HS-27A (cell line): ENCODE data around the gene STXBP5.

ENCODE experiments used
- DNase-seq: peaks from one replicate; pipeline ENCODE4 v3.0.0-alpha.2; 2012; ENCODE audit warnings: low read depth, missing footprints

STXBP5 gene

DNA sequence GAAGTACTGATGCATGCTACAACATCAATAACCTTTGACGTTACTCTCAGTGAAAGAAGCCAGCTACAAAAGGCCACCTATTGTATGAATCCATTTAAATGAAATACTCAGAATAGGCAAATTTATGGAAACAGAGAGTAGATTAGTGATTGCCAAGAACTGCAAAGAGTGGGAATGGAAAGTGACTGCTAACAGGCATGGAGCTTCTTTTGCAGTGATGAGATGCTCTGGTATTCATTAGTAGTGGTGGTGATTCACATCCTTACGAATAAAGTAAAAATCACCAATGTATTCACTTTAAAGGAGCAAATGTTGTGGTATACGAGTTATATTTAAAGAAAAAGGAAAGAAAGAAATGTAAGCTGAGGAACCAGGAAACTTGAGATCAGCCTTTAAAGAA is 177.5 kb downstream of the STXBP5 start:
- no peak for DNase-seq

DNA sequence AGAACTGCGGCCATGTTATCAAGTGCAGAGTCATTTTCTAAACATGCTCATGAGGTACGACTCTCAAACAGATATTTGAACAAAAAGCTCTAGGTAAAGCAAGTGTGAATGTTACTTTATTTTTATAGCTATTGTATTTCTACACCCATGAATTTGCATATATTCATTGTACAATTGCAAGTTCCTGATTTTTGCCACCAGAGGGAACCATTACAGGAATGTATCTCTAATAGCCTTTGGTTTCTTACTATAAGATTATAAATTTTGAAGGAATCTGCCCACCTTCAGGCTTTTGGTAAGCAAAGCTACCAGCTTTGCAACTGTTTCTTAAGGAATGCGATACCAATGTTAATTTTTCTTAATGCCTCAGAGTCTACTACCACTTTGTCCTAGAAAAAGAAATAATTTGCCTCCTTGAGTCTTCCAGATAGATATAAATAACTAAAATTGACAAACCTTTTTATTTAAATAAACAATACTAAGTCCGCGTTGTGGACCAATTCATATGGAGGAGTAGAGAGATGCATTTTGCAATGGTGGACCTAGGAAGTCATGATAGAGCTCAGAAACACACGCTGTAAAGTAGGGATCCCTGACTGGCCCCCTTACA is 178.8 kb downstream of the STXBP5 start:
- DNase-seq = no peak

DNA sequence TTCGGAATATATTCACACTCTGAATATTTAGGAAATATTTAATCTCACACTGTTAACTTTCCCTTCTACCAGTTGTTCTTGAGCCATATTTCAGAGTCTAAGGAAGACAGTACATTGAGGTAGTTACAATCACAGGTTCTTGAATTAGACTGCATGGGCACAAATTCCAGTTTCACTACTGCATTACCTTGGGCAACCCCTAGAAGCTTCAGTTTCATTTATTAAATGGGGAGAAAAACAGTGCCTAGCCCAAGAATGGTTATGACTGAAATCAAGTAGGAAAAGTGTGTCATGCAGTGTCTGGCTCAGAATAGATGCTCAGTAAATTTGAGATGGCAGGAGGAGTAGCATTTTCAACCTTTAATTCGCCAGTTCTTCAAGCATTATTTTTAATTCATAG is 179.8 kb downstream of the STXBP5 start:
- DNase-seq = no peak

DNA sequence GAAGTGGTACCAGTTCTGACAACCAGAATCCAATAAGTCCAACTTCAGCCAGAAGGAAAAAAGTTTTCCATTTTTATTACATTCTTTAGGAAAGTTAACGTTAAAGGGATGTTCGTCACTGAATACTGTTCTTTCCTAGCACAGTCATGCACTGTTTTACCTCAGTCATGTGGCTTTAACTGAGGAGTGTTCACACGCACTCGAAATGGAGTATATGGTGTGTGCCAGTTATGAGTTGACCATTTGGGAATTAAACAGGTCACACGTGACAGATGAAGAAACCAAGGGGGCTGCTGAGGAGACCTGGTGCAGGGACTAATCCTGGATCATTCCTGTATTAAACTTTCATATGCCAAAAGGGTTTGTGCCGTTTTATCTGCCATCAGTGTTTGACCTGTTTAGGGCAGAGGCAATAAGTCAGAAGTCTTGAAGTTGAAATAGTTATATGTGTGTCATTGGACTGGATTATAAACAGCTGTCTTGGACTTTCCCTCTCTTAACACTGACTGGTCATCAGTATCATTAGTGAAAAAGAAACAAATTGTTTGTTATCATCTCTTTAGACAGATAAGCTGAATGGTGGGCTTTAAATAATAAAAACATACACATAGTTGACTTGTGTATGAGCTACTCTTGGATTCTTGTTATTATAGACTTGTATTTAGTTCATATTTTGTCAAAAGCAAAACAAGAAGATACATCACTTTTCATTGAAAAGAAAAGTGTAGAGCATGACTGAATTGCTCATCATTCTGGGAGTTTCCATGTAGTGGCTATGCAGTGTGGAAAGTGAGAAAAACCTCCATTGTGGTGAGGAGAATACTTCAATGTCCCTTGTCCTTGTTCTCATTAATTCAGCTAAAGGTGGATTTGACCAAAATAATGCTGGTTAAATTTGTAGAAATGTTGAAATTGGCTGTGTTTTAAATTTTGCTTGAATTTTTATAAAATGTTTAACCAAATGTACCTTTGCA is 180.8 kb downstream of the STXBP5 start:
- DNase-seq = no peak

DNA sequence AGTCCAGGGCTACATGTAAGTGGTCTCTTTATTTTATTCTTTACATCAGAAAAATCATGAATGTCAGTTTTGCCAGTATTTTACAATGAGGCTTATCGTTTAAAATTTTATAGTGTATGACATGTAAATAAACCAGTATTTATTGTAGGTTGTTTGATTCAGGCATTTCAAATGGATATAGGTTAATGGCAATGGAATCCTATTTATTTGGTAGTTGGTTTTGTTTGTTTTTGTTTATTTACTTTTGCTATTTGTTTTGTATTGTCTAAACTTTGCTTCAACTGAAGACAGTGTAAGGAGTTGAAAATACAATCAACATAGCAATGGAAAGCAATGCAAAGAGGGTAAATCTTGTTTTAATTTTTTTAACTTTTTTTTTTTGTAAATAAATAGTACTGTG is 185.2 kb downstream of the STXBP5 start:
- DNase-seq = no peak

DNA sequence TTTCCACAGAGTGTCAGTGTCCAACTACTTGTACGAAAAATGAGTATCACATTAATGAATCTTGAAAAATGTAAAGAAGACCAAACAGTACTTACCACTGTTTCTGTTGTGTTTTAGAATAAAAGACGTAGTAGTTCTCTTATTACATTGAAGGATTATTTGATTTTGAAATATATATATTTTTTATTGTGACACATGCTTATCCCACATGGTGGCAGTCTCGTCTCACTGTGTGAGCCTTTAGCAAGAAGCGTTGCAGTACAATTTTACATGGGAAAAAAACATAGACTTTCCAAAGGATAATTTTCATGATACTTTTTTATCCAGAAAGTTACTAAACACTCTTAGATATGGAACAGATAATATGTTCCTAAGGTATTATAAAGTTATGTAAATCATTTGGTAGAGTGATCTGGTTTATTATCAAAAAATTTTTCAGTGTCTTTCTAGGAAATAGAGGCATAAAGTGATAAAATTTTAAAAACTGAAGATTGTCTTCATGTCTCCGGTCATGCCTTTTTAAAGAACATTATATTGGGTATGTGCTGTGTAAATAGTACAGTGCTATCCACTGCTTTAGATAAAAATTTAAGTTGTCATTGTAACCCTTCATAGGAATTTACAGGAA is 186.8 kb downstream of the STXBP5 start:
- DNase-seq = no peak

DNA sequence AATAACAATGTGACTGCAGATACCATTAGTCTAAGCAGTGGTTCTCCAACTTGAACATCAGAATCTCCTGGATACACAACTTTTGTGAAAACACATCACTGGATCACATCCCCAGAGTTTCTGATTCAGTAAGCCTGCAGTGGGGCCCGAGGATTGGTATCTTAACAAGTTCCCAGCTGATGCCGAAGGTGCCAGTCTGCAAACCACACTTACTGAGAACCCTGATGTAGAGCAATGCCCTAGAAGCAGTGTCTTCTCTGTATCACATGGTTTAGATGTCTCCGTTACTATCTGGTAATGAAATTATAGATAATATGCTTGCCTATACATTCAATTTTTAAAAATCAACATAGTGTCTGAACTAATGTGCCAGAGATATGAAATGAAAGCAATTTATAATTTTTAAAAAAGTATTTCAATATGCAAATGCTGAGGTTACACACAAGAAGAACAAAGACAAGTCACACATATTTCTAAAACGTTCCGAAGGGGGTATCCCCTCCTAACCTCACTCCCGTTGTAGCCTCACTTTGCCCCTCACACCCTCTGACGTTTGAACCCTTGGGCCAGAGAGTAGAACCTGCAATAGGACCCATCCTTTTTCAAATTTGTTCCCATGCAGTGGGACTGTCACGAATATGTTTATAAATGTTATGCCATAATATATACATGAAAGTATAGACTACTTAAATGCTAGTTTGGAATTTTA is 188.9 kb downstream of the STXBP5 start:
- no peak for DNase-seq

DNA sequence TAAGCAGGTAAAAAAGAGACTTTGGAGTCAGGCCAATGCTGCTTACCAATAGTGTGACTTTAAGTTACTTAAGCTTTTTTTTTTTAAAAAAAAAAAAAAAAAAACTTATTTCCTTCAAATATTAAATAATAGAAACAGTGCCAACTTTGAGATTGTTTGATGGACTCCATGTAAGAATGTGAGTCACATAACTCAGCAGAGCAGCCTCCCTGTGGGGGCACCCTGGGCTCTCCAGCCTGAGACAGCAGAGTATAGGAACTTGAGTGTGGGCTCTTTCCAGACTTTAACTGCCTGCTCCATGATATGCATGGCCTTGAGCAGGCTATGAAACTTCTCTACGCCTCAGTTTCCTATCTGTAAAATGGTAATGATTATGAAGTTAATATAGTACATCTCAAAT is 190.9 kb downstream of the STXBP5 start:
- no peak for DNase-seq

DNA sequence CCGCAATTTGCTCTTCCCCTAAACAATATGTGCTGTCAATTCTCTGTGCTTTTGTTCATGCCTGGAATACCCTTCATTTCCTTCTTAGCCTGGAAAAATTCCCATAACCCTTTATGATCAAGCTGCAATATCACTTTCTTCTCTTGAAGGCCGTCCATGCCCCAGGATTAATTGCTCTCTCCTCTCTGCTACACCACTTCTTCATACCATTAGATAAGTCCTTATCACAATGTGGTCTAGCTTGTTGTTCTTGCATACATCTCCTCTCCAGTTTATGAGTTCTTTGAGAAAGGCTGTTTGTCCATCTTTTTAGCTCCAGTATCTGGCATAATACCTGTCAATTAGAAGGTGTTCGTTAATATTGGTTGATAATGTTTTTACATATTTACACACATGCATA is 193.1 kb downstream of the STXBP5 start:
- no peak for DNase-seq

DNA sequence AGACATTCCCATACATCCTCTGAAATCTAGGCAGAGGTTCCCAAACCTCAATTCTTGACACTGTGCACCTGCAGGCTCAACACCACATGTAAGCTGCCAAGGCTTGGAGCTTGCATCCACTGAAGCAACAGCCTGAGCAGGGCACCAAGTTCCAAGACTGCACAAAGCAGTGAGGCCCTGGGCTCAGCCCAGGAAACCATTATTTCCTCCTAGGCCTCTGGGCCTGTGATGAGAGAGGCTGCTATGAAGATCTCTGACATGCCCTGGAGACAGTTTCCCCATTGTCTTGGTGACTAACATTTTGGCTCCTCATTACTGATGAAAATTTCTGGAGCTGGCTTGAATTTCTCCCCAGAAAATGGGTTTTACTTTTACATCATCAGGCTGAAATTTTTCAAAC is 196.8 kb downstream of the STXBP5 start:
- DNase-seq = no peak

DNA sequence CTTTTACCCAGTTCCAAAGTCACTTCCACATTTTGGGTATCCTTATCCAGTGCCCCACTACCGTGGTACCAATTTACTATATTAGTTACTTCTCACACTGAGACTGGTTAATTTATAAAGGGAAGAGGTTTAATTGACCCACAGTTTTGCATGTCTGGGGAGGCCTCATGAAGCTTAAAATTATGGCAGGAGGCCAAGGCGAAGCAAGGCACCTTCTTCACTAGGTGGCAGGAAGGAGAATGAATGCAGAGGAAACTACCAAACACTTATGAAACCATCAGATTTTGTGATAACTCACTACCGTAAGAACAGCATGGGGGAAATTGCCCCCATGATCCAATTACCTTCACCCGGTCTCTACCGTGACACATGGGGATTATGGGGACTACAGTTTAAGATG is 197.6 kb downstream of the STXBP5 start:
- DNase-seq = no peak

DNA sequence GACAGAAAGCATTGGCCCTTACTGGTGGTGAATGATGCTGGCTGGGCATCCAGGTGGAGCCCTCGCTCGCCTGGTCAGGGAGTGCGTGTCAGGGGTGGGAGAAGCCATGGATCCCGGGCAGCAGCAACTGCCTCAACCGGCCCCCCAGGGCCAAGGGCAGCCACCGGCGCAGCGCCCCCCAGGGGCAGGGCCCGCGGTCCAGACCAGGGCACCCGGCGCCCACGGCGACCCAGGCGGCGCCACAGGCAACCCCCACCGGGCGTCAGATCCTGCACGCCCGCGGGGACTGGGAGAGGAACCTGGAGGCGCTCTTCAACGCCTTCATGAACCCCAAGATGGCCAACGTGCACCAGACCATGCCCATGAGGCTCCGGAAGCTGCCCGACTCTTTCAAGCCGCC is 202.6 kb downstream of the STXBP5 start:
- DNase-seq = no peak

DNA sequence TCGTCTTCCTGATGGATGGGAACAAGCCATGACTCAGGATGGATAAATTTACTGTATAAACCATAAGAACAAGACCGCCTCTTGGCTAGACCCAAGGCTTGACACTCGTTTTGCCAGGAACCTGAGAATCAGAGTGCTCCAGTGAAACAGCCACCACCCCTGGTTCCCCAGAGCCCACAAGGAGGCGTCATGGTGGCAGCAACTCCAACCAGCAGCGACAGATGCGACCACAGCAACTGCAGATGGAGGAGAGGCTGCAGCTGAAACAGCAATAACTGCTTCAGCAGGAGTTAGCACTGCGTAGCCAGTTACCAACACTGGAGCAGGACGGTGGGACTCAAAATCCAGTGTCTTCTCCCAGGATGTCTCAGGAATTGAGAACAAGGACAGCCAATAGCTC is 203.4 kb downstream of the STXBP5 start:
- DNase-seq = no peak

DNA sequence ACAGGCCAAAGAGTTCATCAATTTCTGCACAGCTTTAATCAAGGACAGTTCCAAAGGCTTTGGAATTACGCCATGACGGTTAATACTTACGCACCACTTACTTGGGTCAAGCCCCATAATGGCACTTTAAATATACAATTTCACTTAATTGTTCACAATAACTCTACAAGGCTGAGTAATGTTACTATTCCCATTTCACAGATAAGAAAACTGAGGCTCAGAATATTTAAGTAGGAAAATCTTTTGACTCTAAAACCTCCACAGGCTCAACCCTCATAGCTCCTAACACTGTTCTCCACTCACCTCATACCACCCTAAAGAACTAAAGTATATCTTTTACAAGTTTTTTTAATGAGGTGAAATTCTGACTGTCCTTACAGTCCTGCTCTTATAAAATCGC is 212.4 kb downstream of the STXBP5 start:
- no peak for DNase-seq

DNA sequence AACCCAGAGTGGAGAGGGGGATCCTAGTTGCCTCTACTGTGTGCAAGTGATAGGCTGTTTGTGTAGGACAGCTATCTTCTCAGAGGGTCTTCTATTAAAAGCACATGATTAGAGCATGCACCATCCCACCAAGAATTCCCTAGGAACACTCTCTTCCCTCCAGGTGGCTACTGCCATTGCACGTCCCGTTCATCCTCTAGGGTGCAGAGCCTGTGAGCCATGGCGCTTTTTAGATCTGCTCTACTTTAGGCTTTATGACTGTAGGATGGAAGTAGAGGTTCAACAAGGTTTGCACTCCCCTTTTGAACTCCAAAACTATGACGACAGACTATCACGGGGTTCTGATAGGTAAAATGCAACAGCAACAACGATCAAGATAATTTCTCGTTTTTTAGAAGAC is 213.7 kb downstream of the STXBP5 start:
- no peak for DNase-seq

DNA sequence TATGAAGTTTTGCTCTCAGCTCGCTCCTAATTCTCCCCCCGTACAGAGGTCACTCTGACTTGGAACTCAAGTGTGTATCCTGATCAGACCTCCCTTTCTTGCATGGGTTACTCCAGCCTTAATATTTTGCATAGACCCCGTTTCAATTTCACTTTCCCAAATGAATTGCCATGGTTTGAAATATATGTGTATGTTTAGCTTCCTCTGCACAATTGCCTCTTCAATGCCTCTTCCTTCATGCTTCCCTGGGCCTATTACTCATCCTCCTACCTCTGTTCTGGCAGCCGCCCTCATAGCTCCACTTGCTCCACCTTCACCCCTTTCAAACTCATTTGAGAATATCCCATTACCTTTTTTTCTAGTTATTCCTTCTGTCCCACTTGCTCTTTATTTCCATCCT is 214.3 kb downstream of the STXBP5 start:
- no peak for DNase-seq

DNA sequence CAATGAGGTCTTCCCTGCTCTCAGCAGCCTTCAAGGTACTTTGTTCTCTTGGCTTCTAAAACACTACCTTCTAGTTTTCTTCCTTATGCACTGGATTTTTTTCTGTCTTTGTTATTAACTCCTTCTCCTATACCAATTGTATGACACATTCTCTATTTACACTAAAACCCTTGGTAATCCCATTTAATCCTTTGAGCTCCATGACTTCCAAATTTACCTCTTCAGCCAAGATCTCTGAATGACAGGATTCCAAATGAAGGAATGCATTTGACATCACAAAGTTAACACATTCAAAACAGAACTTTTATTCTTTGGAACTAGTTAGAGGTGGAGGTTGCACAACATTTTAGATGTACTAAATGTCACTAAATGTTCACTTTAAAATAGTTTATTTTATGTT is 217.7 kb downstream of the STXBP5 start:
- no peak for DNase-seq

DNA sequence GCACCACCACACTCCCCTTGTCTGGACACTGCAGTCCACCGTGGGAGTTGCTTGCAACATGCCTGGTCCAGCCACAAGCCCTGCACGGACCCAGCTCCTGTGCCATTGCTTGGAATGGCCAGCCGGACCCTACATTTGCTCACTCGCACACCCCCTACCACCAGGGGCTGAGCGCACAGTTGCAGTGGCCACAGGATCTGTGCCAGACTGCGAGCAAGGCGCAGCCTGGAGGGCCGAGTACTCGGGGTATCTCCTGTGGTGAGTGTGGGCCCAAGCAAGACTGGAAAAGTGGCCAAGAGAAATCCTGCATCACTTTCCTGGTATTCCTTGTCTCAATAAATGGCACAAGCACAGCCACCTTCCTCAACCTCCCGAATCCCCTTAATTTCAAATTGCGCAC is 218.9 kb downstream of the STXBP5 start:
- DNase-seq = no peak

DNA sequence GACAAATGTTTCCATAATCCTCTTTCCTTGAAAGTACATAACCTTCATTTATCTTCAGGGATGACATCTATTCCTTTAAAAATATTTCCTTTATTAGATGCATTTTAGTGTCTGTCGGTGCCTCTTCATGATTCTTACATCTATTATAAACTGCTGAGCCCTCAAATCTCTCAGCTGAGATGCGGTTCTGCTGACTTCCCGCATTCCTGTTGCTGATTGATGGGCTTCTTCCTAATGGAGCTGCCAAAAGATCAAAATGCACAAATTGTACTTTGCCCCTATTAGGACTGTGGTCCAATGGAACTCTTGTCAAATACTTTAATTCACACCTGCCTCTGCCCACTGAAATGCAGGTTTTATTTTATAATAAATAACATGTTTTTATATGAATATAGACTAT is 225.6 kb downstream of the STXBP5 start:
- no peak for DNase-seq

DNA sequence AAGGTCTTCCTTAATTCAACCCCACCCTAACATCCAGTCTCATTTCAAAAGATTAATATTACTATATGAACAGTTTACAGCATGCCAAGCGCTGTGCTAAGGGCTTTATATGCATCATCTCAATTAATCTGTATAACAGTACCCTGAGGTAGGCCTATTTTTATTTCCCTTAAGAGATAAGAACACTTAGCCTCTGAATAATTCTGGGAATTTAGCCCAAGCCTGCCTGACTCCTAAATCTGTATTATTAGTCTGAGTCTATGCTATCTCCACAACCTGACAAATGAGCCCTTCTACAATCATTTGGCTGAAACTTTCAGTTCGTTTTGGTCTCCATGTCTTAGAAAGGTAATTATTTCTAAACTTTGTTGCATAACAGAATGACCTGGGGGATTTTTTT is 226.6 kb downstream of the STXBP5 start:
- no peak for DNase-seq

DNA sequence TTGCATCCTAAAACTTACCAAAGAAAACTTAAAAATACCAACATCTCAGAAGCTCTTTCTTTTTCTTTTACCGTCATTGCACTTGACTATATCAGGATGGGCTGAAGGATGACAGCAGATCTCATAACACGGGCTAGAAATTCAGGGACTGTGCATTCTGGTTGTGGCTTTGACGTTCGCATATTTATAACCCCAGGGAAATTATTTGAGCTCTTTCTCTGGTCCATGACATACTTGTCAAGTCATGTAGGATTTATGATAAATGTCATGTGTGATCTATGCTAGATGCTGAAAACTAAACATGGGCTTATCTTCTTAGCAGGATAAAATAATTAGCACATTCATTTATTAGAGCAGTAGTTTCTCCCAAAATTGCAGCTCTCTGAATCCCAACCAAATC is 229.9 kb downstream of the STXBP5 start:
- no peak for DNase-seq

DNA sequence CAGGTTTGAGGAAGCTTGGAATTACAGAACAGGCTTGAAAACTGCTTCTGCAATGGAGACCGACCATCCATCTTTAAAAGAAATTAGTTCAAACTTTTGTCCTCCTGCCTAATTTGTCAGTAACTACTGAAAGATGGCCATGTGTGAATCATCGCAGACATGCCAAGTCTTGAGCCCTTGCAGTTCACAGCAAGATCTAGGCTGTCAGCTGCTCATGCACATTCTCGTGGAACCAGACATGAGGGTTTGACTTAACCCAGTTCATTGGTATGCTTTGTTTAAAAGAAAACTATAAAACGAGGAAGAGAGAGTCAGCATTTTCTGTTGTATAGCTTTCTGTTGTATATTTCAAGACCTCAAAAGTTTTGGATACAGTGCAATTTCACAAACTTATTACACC is 230.3 kb downstream of the STXBP5 start:
- DNase-seq = no peak

DNA sequence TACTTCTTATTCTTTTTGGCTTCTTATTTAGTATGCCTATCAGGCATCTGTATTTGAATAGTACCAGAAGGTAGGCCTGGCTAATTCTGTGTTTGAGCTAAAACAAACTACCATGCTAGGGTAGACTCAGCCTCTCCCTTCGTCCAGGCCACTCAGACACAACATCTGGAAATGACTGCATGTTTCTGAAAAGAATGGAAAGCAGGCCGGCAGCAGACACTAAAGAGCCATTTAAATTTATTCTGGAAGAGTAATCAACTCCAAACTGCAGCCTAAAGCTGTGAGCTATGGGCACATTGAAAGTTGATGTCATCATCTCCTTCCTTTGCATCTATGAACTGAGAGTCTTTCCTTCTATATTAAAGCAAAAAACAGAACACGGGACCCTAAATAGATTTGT is 233.4 kb downstream of the STXBP5 start:
- no peak for DNase-seq
